DMS53 (cell line): ENCODE measurements around the gene LCN2.
A peak's percentile ranks its signal among the peaks of the same experiment; 100 is the strongest.
"Not testable (repeated sequence)": the region's sequence is repeated elsewhere in the genome, so short reads cannot be mapped to it uniquely, and the experiment has no call there.

Source experiments
- DNase-seq: peaks from one replicate; lab custom pipeline; 2025; lab: John Stamatoyannopoulos, UW

Gene LCN2

DNA sequence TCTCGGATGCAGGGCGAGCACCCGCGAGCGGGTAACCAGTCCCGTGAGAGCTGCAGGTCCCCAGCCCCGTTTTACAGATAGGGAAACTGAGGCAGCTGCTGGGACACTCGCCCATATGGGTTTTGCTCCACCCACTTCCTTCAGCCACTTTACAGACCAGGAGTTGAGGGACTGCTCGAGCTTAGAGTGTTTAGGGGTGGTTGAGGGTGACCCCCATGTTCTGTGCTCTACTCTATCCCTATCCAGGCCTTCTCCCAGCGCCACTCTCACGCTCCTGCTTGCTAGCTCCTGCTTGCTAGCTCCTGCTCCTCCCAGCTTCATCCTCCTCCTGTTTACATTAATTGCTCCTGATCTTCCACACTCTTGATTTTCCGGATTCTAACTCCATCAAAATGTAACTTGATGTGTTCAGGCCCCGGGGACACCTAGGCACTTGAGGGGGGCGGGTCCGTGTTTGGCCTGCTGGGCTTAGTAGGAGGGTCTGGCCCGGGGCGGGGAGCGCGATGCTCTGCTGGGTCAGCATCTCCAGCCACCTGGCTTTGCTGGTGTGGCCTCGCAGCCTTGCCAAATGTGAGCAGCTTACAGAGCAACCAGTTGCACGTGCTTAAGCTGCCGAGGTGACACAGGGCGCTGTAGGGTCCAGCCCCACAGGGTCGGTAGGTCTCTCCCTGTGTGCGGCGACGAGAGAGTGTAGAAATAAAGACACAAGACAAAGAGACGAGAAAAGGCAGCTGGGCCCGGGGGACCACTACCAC is 20.2 kb upstream of the LCN2 start:
- peak; percentile 51 for DNase-seq

DNA sequence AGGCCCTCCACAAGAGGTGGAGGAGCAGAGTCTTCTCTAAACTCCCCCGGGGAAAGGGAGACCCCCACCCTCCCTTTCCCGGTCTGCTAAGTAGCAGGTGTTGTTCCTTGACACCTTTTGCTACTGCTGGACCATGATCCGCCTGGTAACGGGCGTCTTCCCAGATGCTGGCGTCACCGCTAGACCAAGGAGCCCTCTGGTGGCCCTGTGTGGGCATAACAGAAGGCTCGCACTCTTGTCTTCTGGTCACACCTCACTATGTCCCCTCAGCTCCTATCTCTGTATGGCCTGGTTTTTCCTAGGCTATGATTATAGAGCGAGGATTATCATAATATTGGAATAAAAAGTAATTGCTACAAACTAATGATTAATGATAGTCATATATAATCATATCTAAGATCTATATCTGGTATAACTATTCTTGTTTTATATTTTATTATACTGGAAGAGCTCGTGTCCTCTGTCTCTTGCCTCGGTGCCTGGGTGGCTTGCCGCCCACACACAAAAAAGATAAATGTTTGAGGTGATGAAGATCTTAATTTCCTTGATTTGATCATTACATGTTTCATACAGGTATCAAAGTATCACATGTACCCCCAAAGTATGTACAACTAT is 19.2 kb upstream of the LCN2 start:
- not testable (repeated sequence) for DNase-seq

- not testable (repeated sequence) for DNase-seq
Measured at GRCh38 chr9:128130651-128131050, 18.6 kb upstream of the LCN2 start.

DNA sequence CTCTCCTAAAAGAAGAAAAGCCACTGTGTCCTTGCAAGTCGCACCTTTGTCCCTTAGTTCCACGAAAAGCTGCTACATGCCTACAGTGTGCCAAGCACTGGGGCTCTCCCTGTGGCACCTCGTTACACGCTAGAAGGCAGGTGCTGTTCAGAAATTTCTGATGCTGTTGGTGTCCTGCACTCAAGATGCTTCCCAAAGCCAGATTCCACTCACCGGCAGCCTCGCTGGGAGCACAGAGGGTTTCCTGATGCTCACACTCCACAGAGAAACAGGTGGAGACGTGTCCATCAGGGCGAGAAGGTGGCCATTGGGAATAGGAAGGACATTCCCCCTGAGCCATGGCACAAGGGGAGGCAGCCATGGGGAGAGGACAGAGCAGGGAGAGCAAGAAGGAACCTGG is 17.9 kb upstream of the LCN2 start:
- not testable (repeated sequence) for DNase-seq

DNA sequence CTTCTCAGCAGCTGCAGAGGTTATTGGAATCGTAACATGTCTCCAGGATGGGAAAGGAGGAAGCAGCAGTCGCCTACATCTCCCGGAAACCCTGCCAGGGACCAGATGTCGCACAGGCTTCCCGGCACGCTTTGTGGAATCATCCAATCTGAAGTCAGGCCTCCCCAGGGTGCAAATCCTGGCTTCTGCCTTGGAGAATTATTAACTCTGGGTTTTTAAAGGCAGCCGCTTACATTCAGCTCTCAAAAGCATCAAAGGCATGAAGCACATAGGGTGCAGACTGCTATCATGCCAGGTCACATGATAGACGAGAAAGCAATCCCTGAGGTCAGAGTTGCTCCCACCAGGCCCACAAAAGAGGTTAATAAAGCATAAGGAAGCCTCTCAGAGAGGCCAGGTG is 17.1 kb upstream of the LCN2 start:
- peak; percentile 96 for DNase-seq

- not testable (repeated sequence) for DNase-seq
Measured at GRCh38 chr9:128135561-128135960, 13.7 kb upstream of the LCN2 start.

- DNase-seq = no peak
Measured at GRCh38 chr9:128136816-128137793, 12.1 kb upstream of the LCN2 start.

DNA sequence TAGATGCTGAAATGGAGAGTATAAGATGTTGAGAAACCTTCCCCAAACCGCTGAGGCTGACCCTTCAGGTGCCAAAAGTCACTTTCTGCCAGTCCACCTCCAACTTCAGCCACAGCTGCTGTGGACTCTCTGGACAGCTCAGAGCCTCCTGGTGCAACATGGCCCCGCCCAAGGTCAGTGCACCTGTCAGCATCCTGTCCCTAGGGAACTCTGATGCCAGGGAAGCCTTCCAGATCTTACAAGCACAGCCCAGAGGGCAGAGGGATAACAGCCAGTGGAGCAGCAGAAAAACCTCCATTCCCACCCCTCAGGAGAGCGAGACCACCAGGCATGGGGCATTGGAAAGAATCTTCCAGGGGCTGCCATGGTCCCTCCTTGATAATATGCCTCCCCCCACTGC is 11.3 kb upstream of the LCN2 start:
- peak; percentile 29 for DNase-seq

GRCh38 chr9:128139621-128140020 is 9.6 kb upstream of the LCN2 start:
- DNase-seq = no peak

- DNase-seq = no peak
Measured at GRCh38 chr9:128141604-128142003, 7.6 kb upstream of the LCN2 start.

DNA sequence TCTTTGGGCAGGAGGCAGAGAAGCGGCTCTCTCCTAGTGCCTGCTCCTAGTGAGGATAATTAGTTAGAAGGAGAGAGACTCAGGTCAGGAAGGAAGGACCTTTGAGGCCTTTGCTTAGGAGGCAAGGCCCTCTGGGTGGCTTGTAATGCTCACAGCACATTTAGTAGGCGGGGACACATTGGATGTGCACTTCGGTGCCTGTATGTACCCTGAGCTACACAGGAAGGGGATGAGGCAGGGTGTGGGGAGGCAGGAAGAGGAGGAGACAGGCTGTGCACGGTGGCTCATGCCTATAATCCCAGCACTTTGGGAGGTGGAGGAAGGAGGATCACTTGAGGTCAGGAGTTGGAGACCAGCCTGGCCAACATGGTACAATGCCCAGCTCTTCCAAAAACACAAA is 7.2 kb upstream of the LCN2 start:
- DNase-seq = no peak

DNA sequence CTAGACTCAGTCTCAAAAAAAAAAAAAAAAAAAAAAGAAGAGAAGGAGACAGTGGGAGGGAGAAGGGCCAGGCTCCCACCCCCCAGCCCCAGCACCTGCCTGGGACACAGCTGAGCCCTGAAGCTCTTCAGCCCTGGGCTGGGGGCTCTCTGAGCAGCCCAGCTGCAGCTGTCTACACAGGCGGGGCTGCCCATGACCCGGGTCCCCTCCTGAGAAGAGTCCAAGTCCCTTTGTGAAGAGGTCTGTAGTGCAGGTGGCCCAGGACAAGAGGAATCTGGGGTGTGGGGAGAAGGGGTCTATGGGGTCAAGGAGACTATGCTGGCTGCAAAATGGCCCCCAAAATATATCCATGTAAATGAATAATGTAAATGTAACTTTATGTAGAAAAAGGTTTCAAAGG is 6.7 kb upstream of the LCN2 start:
- no peak for DNase-seq

- DNase-seq = no peak
Measured at GRCh38 chr9:128143525-128144238, 5.6 kb upstream of the LCN2 start.

DNA sequence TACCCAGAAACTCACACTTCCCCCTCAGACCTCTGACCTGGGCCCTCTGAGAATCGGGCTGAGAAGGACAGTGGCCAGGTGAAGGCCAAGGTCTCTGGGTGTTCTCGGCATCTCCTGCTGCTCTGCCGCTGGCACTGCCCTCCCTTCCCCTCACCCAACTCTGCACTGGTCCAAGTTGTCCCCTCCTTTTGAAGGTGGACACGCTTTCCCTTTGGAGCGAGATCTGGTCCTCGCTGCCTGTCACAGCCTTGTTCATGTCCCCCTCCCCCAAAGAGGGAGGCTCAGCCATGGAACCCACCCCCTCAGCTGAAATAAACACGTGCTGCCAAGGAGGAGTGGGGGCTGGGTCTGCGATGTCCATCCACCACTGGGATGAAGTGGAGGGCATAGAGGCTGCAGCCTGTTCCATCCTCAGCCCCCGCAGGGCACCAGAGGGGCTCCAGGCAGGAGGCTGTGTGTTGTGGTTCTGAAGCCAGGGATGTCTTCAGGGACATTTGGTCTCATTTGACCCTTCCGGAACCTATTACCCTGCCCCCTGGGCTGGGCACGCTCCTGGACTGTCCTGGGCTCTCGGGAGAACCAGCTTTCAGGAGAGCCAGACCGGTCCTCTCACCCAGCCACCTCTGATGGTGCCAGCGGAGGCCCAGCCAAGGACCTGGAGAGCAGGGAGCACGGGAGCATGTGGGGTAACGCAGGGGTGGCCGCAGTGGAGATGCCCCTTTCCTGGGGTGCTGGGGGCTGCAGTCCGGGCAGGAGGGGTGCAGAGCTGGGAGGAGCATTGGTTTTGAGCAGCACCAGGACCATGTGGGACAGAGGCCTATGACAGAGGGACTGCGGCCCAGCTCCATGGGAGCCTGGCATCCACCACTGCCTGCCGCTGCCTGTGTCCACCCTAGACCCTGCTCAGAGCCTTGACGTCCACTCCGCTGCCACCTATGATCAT is 4.7 kb upstream of the LCN2 start:
- DNase-seq = no peak

- DNase-seq = no peak
Measured at GRCh38 chr9:128145536-128145935, 3.7 kb upstream of the LCN2 start.

DNA sequence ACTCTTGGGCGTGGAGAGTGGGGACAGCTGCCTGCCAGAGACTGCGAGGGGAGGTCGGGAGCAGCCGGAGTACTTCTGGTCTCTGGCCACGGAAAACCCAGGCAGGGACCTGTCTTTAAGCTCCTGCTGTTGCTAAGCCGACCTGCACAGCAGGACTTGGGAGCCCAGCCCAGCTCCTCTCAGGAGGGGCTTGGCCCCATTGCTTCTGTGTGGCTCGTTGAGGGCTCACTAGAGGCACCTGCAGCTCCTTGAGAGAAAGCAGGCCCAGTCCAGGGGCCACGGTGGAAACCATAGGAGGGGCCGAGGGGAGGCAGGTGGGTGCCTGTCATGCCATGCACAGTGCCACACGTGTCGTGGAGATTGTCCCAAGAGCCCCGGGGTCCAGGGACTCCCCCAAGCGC is 3.3 kb upstream of the LCN2 start:
- no peak for DNase-seq

GRCh38 chr9:128146591-128147120 is 2.6 kb upstream of the LCN2 start:
- no peak for DNase-seq

DNA sequence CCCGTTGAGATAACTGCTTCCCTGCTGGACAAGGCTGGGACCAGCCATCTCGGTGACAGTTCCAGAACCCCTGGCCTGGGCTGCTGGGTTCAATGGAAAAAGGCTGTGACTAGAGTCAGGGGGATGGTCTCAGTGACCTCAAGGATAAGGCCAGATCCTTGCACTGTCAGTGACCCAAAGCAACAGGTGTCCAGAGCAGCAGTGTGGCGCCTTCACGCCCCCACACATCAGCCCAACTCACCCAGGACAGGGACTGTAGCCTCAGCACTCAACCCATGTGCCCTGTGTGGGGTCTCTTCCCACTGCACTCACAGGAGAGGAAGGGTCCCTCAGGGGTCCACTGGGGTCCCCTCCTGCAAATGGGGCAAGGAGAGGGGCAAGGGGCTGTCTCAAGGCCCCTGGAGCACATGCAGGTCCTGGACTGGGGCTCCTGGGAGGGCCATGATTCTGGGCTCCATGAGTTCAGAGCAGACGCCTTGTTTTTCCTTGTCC is 698 bp upstream of the LCN2 start:
- no peak for DNase-seq

DNA sequence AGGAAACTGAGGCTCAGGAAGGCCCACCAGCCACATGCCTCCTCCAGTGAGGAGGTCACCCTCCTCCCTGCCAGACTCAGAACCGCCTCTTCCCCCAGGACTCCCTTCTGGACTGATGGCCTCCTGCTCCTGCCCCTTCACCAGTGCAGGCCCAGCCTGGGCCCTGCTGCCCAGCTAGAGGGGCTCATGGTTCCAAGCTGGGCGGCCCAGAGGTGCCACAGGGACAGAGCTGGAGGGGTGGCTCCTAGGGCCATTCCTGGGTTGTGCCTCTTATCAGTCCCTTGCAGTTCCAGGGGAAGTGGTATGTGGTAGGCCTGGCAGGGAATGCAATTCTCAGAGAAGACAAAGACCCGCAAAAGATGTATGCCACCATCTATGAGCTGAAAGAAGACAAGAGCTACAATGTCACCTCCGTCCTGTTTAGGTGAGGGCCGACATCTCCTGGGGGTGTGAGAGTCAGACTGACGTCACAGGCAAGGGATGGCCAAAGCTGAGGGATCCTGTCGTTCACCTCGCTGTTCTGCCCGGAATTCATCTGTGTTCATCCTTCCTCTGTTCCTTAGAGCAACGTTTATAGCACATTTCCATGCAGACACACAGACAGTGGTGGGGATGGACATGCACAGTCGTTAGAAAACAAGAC is 819 bp downstream of the LCN2 start:
- DNase-seq = no peak
